Suppressor macrophage treated with lipopolysaccharide for 4 hours (primary cell): ENCODE results near the gene GNG12.
"Not testable (repeated sequence)": the region's sequence is repeated elsewhere in the genome, so short reads cannot be mapped to it uniquely, and the experiment has no call there.

Experiments used
- DNase-seq: peaks from one replicate; pipeline ENCODE4 v3.0.0-alpha.2; 2020

Gene GNG12

DNA sequence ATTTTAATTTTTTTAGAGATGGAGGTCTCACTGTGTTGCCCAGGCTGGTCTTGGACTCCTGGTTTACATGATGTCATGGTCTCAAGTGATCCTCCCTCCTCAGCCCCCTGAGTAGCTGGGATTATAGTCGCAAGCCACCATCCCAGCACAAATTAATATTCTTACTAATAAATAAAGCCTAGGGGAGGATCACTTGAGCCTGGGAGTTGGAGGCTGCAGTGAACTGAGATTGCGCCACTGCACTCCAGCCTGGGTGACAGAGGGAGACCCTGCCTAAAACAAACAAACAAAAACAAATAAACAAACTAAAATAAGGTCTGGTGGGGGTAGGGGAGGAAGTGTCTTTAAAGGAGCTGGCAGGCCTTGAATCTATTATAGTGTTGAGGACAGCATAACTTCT lies 157.0 kb downstream of the GNG12 start:
- no peak for DNase-seq

DNA sequence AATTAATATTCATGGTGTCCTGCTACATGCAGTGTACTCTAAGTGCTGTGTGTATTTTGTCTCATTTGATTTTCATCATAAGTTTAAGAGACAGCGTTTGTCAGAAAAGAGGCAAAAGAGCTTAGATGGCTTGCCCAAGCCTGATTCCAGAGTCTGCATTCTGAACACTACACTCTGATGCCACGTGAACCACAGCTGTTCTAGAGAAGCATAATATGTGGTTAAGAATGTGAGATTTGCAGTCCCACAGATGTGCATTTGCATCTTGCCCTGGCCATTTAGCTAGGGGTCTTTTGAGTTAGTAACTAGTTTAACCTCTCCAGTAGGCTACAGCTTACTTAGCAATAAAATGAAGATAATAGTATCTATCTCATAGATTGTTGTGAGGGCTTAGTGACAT lies 157.5 kb downstream of the GNG12 start:
- no peak for DNase-seq

DNA sequence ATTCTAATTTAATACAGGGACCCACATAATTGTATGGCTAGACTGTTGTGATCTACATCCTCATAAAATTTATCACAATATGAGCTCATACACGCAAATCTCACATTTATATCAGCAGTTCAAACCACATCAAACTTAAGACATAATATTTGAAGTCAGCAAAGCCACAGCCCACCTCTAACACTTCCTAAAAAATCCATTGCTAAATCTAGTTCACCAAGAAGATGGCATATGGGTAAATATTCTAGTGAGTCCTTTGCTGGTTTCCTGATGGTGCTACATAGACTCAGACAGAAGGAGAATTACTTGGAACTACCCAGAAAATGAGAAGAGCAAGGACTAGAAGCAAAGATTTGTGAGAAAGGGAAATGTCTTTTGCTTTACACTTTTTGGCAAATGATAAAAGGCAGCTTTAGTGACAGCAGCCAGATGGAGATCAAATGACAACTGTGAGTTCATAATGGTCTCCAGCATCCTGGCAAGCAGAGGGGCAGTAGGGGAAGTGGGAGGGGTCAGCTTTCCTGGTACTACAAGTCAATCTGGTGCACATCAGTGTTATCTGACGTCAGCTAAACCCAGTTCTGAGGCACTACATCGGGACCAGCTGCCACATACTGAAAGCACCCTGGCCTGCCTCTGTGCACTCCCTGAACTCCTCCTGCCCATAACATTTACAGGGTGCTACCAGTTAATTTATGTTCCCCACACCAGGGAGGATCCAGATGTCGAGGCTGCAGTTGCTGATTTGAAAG lies 158.8 kb downstream of the GNG12 start:
- DNase-seq, result peak; percentile 17

DNA sequence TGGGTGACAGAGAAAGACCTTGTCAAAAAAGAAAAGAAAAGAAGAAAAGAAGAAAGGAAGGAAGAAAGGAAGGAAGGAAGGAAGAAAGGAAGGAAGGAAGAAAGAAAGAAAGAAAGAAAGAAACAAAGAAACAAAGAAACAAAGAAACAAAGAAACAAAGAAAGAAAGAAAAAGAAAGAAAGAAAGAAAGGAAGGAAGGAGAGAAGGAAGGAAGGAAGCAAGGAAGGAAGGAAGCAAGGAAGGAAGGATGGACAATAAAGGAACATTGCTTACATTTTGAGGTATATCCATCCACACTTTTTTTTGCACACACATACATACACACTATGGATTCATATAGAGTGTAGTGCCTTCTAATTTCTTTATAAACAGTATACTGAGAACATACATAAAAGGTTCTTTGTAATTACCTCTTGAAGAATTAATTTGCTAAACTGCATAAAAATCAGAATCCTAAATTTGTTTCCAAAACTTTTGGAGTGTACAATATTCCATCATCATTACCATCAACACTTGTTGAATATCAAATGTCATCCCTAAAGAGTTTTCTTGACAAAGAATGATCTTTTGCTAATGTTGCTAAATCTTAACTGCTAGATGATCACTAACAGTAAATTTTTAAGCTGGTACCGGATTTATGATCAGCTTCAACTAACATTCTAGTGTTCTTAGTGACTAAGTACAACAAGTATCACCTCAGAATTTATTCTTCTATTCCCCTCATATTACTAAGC lies 159.6 kb downstream of the GNG12 start:
- DNase-seq, result no peak

DNA sequence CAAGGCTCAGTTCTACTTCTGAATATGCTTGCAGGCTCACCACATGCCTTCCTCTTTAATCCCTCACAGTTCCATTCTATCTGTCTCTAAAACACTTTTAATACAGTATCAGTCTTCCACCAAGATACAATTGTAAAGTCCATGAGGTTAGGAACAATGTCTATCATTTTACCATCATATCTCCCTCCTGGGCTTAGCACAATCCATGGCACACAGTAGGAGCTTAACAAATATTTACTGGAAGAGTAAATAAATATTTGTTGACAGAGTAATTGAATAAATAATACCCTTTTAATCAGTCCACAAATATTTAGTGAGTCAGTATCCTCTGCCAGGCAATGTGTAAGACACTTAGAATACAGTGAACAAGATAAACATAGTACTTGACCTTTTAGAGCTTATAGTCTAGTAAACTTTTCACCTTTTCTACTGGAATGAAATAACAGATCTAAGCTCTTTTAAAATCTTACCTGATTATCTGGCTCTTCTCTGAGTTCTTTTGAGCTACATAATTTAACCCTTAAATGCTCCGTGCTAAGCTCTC lies 160.9 kb downstream of the GNG12 start:
- no peak for DNase-seq

DNA sequence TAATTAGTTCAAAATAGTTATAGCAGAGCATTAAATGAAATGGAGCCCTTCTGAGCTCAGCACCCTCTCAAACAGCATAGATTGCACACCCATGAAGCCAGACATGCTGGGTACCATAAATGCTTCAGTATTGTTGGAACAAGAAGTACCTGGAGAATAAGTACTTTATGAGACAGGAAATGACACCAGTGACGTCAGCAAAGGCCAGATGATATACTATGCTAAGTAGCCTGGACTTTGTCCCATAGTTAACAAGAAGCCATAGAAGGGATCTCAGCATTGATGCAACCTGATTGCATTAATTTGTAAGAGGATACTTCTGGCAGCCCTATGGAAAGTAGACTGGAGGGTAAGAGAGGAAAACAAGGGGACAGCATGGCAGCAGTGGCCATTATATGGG lies 164.6 kb downstream of the GNG12 start:
- no peak for DNase-seq

DNA sequence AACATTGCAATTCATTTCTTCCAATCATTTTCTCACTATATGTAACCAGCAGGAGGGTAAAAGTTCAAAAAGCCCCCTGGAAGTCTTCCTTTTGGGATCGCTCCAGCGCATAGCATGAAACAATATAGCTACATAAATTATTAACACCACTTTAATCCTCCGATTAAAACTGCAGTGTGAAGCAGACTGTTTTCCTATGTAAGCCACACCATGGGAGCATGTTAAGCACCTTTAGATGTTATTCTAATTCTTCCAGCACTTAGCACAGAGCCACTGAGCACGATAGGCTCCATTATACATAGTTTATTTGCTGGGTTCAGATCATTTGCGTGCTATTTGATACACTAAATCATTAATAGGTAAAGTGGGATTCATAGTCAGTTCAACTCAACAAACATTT lies 166.6 kb downstream of the GNG12 start:
- DNase-seq, result no peak

DNA sequence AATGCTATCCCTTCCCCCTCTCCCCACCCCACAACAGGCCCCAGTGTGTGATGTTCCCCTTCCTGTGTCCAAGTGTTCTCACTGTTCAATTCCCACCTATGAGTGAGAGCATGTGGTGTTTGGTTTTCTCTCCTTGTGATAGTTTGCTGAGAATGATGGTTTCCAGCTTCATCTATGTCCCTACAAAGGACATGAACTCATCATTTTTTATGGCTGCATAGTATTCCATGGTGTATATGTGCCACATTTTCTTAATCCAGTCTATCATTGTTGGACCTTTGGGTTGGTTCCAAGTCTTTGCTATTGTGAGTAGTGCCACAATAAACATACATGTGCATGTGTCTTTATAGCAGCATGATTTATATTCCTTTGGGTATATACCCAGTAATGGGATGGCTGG lies 168.0 kb downstream of the GNG12 start:
- not testable (repeated sequence) for DNase-seq

DNA sequence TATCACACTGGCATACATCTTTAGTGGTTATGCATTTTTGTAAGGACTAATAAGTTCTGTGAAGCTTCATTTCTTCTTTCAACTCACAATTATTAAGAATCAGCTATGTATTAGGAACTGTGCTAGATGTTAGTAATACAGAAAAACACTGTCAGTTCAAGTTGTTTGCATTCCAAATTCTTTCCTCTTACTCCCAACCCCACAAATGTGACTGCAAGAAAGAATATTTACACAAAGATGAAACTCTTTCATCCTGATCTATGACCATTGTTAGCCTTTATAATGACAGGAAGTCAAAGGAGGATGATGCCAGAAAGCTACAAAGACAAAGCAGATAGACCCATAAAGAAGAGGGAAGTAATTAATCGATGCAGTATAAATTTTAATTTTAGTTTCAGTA lies 169.2 kb downstream of the GNG12 start:
- DNase-seq, result no peak

DNA sequence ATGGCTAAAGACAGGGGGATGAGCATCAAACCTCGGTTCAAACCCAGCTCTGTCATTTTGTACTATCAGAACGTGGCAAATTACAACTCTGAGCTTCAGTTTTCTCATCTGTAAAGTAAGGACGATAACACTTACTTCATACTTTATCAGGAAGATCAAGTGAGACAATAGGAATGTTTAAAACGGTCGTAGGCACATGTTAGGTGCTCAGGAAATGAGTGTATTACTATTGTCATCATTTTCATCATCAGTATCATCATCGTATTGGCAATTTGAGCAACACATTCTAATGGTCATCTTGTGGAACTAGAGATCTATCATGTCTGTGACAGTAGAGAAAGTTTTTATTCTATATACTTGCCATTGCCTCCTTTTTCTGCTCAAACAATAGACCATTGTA lies 170.4 kb downstream of the GNG12 start:
- DNase-seq, result no peak

DNA sequence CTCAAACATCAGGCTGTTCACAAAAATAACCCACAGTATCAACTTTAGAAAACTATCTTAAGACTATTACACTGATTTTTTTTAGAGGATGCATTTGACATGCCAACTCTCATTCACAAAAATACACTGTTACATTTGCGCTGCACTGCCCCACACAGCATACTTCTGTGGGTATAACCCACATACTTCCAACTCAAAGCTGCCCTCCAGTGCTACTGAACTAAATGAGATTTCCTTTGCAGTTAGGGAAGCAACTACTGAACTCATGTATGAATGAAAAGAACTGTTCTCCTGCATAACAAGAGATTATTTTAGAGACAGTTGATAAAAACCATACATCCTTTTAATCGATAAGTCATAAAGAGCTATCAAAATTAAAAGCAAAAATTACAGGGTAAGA lies 174.0 kb downstream of the GNG12 start:
- no peak for DNase-seq

DNA sequence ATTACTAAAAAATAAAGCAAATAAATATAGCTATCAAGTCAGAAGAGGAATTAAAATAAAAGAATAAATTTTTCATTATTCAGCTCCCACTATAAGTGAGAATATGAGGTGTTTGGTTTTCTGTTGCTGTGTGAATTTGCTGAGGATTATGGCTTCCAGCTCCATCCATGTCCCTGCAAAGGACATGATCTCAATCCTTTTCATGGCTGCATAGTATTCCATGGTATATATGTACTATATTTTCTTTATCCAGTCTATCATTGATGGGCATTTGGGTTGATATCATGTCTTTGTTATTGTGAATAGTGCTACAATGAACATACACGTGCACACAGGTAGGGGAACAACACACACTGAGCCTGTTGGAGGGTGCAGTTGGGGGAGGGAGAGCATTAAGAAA lies 176.1 kb downstream of the GNG12 start:
- DNase-seq, result not testable (repeated sequence)

DNA sequence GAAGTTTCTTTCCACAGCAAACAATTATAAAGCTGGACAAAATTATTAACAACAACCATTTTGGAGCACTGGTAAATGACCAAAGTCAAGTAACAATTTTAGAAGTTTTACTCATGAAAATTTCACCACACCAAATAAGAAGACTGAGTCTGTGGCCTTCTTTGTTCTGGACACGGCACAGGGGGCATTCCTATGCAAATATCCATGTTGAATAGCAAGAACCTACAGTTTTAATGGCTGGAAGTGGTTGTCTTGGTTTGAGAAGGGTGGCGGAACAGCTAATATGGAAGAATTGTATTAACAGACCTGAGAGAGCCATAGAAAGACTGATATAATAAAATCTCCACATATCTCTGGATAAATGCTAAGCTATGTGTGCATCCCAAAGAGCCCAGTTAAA lies 177.7 kb downstream of the GNG12 start:
- no peak for DNase-seq

DNA sequence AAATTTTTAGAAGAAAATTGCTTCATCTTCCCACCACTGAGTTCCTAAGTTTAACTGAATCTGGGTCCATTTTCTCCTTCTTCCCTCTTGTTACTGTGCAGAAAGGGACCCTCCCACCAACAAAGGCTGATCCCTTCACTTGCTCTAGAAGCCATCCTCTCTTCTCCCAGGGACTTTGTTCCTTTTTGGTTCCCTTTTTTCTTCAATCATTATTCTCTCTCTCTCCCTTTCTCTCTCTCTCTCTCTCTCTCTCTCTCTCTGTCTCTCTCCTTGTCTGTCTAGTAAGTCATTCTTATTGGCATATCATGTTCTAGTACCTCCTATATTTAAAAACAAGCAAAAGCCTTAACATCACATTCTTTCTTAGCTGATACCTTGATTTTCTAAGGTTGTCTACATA lies 180.0 kb downstream of the GNG12 start:
- DNase-seq, result peak; percentile 23

DNA sequence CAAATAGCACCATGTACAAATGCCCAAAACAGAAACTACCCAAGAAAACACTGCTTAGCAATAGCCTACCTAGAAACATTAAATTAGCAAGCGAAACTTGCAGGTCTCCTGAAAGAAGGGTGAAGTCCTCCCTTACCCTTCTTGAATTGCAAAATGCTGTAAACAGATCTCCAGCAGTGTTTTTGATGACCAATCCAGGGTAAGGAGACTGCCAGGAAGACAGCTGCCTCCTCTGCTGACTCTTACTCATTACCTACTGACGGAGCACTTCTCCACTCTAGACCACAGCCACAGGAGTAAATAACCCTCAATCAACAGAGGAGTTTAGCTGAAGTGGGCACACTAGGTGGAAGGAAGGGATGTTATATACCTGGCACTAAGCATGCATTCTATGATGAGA lies 180.5 kb downstream of the GNG12 start:
- DNase-seq, result peak; percentile 66
